ENCODE results near the gene ARGFX. TPM values are rescaled to one million over a fixed set of nuclear protein-coding genes. Genes with fewer than 3 reads are reported as not detected.
A peak's percentile ranks its signal among the peaks of the same experiment; 100 is the strongest.
"Not testable (repeated sequence)": the region's sequence is repeated elsewhere in the genome, so short reads cannot be mapped to it uniquely, and the experiment has no call there.

ARGFX gene
- total RNA-seq: not detected

- no peak for DNase-seq (ENCODE audit: low spot score)
Observed at GRCh38 chr3:121567649-121568048, at the start of gene ARGFX. Gene ARGFX, plus strand, starts transcription at chr3:121567949. Its CDS starts 2,765 bp downstream, at chr3:121570714.

DNA sequence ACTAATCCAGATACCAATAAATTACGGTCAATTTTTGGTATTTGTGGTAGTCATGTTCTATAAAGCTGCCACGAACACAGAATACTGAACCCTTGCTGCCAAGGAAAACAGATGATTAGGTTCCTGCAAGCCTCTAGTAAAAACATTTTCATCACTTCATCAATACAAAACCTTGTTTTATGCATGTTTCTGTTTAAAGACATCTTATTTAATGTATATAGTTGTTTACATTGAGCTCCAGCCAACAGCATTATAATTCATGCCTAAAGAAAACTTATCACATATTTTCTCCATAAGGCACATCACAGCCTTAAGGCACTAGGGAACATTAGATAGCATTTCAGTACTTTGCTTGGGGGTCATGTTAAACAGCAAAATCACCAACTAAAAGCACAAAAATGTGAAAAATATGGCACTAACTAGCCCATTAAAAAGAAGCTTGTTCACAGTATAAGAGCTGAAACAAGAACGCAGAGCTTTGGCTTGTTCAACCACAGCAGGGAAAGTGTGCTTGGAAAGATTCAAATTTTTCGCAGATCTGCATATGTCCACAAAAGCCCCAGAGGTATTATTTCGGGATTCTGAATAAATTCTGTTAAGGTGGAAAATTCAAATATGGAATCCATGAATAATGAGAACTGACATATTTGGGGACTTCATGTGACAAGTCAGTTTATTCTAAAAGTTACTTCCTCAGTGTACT lies 49.6 kb upstream of the ARGFX start:
- no peak for DNase-seq (ENCODE audit: low spot score)

DNA sequence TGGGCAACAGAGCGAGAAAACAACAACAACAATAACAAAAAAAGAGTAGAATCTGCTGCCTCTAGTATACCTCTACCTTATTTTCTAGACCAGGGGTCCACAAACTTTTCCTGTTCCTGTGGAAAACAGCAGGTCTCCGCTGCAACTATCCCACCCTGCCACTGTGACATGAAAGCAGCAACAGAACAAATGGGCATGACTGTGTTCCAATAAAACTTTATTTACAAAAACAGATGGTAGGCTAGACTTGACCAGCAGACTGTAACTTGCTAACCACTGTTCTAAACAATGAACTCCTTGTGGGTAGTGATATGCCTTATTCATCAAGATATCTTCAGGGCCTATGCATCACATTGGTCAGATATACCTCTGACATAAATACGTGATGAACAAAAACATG lies 47.2 kb upstream of the ARGFX start:
- DNase-seq (ENCODE audit: low spot score): no peak

GRCh38 chr3:121529308-121529707 lies 38.4 kb upstream of the ARGFX start:
- DNase-seq (ENCODE audit: low spot score): no peak

GRCh38 chr3:121531269-121531668 lies 36.5 kb upstream of the ARGFX start:
- no peak for DNase-seq (ENCODE audit: low spot score)

DNA sequence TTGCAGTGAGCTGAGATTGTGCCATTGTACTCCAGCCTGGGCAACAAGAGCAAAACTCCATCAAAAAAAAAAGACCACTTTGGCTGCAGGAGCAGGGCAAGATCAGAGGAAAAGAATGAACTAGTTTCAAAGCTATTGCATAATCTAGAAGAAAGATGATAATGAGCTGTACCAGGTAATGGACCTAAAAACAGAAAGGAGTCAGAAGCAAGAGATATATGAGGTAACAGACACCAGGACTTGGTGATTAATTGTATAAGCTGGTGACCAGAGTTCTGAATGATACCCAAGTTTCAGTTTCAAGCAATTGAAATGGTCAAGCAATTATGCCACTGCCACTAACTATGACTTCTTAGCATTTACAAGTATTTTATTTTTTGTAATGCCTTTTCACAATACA lies 24.8 kb upstream of the ARGFX start:
- no peak for DNase-seq (ENCODE audit: low spot score)

GRCh38 chr3:121545049-121545573 lies 22.6 kb upstream of the ARGFX start:
- DNase-seq (ENCODE audit: low spot score): no peak

GRCh38 chr3:121545574-121546455 lies 21.9 kb upstream of the ARGFX start, which contains the start of gene POLQ:
Gene POLQ, minus strand, starts transcription at chr3:121545988. Its CDS starts 111 bp downstream, at chr3:121545877.
- peak; percentile 92 for DNase-seq (ENCODE audit: low spot score)

DNA sequence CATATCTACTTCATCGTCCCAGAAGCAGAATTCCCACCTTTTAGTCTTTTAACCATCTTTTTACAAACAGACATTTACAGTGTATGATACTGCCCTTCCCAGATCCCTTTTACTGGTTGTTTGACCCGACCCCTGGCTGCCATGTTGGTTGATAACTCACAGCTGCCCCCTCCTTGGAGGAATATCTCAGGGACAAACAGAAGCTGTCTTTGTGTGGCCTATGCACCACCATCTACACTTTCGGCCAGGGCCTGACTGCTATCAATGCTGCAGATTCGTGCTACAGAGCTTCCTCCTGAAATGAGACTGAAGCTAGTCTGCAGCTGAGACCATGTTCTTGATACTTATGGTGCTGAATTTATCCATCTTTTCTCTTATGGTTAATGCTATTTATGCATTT lies 15.4 kb upstream of the ARGFX start:
- no peak for DNase-seq (ENCODE audit: low spot score)

GRCh38 chr3:121552797-121553196 lies 15.0 kb upstream of the ARGFX start:
- DNase-seq (ENCODE audit: low spot score): no peak

GRCh38 chr3:121557426-121557934 lies 10.3 kb upstream of the ARGFX start:
- no peak for DNase-seq (ENCODE audit: low spot score)

DNA sequence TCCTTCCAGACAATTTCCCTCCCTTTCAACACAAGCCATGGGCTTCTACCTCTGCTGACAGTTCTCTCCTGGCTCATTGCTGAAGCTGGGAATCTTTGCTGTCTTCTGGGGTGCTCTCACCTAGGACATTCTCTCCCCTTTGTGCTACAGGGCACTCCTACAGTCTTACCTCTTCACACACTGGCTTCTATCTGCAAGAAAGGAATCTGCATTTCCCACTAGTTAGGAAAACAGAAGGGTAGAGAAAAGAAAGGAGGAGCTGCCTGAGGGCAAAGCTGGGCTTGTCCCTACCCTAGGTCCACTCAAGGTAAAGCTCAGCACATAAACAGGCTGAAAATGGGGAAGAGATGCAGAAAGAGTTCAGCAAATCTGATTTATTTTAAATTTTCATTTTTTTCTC lies 5.6 kb upstream of the ARGFX start:
- no peak for DNase-seq (ENCODE audit: low spot score)

DNA sequence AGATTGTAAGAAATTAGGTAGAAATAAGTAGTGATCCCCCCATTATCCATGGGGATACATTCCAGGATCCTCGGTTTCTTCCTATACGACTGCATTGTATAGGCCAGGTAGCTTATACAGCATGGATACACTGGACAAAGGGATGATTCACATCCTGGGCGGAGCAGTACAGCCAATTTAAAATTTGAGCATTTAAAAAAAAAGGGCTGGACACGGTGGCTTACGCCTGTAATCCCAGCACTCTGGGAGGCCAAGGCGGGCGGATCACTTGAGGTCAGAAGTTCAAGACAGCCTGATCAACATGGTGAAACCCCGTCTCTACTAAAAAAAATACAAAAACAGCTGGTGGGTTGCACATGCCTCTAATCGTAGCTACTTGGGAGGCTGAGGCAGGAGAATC lies 976 bp upstream of the ARGFX start:
- DNase-seq (ENCODE audit: low spot score): no peak

- no peak for DNase-seq (ENCODE audit: low spot score)
Observed at GRCh38 chr3:121574449-121574848, 6.7 kb downstream of the ARGFX start.

DNA sequence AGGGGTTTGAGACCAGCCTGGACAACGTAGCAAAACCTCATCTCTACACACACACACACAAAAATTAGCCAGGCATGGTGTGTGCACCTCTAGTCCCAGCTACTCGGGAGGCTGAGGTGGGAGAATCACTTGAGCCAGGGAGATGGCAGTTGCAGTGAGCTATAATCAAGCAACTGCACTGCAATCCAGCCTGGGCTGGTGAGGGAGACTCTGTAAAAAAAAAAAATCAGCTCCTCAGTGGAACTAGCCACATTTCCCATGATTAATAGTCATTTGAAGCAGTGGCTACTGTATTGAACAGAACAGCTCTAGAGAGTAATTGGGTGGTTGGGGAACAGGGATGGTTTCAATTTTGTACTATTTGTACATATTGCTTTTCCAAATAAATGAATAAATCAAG lies 13.9 kb downstream of the ARGFX start:
- DNase-seq (ENCODE audit: low spot score): no peak

DNA sequence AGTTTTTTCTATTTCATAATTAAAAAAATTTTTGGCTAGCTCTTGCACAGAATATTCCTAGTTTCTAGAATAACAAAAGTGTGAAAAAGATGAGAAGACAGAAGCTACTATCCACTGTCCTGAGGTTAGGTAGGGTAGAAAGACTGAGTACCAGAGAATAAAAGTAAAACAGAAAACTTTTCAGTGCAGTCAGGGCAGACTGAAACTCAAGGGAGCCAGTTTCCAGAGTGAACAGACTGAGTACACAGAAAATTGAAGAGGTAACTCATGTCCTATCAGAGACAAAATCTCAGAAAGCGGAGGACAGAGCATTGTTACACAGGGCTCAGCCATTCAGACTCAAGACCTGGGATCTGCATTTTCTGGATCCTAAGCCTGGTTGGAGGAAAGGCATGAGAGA lies 16.7 kb downstream of the ARGFX start:
- no peak for DNase-seq (ENCODE audit: low spot score)

- DNase-seq (ENCODE audit: low spot score): no peak
Observed at GRCh38 chr3:121592856-121593702, 25.3 kb downstream of the ARGFX start, which contains the start of gene FBXO40. Gene FBXO40, plus strand, starts transcription at chr3:121593379. Its CDS starts 27,197 bp downstream, at chr3:121620576.

DNA sequence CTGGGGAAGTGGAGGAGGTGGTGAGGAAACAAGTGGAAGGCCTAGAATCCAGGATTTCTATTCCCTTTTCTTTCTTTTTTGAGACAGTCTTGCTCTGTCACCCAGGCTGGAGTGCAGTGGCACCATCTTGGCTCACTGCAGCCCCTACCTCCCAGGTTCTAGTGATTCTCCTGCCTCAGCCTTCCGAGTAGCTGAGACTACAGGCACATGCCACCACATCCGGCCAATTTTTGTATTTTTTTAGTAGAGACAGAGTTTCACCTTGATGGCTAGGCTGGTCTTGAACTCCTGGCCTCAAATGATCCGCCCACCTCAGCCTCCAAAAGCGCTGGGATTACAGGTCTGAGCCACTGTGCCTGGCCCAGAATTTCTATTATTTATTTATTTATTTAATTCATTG lies 26.1 kb downstream of the ARGFX start:
- DNase-seq (ENCODE audit: low spot score): not testable (repeated sequence)

DNA sequence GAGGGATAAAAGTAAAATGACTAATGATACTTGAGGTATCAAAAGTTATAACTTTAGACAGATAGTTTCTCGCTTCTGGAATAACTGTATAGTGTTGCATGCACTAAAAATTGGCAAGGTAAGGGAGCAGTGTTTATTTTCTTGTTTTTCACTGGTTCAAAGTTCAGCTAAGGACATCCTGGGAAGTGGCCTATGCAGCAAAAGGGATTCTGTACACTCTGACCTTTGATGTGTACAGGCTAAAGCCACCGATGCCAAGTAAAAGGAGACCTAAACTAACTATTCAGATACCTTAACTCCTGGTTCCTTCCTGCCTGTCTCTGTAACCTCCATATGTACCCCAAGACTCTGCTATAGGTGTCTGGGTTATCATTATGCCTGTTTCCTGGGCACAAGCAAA lies 27.1 kb downstream of the ARGFX start:
- no peak for DNase-seq (ENCODE audit: low spot score)

DNA sequence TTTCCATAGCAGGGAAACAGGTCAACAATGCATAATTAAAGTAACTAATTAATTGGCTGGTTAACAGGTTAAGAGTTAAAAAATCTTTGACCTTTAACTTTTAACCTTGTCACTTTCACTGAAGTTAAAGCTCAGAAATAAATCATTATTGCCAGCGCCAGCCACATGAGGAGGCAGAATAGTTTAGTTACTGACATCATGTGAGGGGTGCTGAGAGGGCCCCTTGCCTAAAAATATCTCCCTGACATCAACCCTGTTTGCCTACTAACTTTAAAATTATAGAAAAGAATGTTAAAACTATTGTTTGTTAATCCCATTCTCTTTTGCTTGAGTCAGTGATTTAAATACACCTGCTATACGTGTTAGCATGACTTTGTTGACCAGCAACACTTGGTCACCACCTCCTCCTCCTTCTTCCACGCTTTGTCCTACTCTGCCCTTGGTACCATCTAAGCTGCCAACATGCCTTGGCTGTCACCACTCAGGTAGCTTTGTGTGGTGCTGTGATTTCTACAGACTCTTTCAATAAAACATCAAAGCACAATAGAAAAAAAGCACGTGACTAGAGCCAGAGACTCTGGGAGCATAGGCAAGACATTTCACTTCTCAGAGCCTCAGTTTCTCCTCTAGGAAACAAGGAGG lies 28.1 kb downstream of the ARGFX start:
- DNase-seq (ENCODE audit: low spot score): no peak

DNA sequence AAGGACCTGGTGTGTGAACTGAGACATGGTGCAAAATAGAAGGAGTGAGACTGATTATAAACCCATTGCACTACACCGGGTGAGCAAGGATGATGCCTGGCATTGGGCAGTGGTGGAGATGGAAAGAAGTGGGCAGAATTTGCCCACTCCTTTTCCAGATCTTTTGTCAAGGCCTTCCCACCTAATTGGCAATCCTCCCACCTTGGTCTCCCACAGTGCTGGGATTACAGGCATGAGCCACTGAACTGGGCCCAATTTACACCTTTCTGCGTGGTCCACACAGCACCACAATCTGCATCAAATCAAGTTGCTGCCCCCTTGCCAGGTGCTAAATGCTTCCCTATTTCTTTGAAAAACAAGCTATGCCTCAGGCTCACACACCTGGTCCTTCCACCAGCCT lies 30.8 kb downstream of the ARGFX start:
- DNase-seq (ENCODE audit: low spot score): no peak

All from ureter (tissue), 1 donor.